ENCODE data around the gene CDHR5.
A peak's percentile ranks its signal among the peaks of the same experiment; 100 is the strongest.

CDHR5 gene

GRCh38 chr11:620935-621814 lies 3.6 kb downstream of the CDHR5 start:
- no peak for DNase-seq

GRCh38 chr11:620201-620600 lies 4.6 kb downstream of the CDHR5 start:
- no peak for DNase-seq

- no peak for DNase-seq
Observed at GRCh38 chr11:619628-620050, 5.1 kb downstream of the CDHR5 start.

- no peak for DNase-seq
Observed at GRCh38 chr11:618856-619627, 5.7 kb downstream of the CDHR5 start.

GRCh38 chr11:617912-618682 lies 6.7 kb downstream of the CDHR5 start:
- DNase-seq: no peak

- DNase-seq: no peak
Observed at GRCh38 chr11:617199-617911, 7.4 kb downstream of the CDHR5 start.

- DNase-seq: no peak
Observed at GRCh38 chr11:616320-617198, 8.2 kb downstream of the CDHR5 start.

- DNase-seq: peak in 1 of 2 experiments; percentile 52
Observed at GRCh38 chr11:615504-616319, 9.0 kb downstream of the CDHR5 start, which contains the start of gene IRF7. IRF7 (minus strand) TSS chr11:615950; CDS start chr11:615364, 586 bp downstream.

GRCh38 chr11:614623-615503 lies 9.9 kb downstream of the CDHR5 start:
- no peak for DNase-seq

- no peak for DNase-seq
Observed at GRCh38 chr11:614021-614622, 10.6 kb downstream of the CDHR5 start.

GRCh38 chr11:613369-613968 lies 11.3 kb downstream of the CDHR5 start:
- DNase-seq: no peak

- no peak for DNase-seq
Observed at GRCh38 chr11:612961-613300, 11.8 kb downstream of the CDHR5 start.

- DNase-seq: no peak
Observed at GRCh38 chr11:612201-612960, 12.4 kb downstream of the CDHR5 start.

GRCh38 chr11:611001-611996 lies 13.5 kb downstream of the CDHR5 start:
- DNase-seq: no peak

GRCh38 chr11:610146-610801 lies 14.5 kb downstream of the CDHR5 start:
- DNase-seq: no peak

GRCh38 chr11:609341-609811 lies 15.4 kb downstream of the CDHR5 start:
- DNase-seq: no peak
